ENCODE measurements around the gene PRCP.
"Not testable (repeated sequence)": the region's sequence is repeated elsewhere in the genome, so short reads cannot be mapped to it uniquely, and the experiment has no call there.

PRCP gene

DNA sequence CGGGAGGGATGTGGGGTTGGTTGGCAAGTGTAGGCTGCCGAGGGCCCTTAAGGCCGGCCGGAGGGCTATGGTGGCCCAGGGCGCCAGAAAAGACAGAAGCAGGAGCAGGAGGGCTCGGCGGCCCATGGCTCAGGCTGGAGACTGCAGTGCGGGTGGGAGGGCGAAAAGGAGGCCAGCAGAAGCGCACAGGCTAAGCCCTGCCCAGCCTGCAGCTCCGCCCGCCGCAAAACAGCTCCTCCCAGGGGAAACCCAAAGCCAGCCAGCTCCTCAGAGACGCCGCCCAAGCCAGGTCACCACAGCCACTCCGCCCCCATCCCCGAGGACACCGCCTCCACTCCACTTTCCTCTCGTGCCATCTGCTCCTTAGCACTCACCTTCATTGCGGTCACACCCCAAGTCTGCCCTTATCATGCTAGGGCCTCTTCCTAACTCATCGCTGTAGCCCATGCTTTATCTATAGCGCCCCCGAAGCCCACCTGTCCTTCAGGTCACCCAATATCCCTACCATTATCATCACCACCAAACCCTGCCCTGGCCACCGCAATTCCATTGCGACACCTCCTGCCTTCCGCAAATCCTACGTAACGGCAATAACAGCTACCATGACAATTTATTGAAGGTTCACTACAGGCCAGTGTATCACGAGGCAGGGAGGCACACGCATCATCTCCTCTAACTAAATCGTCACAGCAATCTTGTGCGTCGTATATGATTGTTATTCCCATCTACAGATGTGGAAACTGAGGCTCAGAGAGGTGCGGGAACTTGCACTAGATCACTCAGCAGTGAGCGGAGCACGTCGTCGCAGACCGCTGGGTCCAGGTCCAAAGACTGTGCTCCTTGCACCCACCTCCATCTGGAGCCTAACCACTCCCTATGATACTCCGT, at the start of gene PRCP:
PRCP (minus strand) TSS at position 154 of the 888 bp plus-strand sequence; CDS start at position 126, 28 bp downstream.
- DNase-seq, result peak; percentile 88 to 96

DNA sequence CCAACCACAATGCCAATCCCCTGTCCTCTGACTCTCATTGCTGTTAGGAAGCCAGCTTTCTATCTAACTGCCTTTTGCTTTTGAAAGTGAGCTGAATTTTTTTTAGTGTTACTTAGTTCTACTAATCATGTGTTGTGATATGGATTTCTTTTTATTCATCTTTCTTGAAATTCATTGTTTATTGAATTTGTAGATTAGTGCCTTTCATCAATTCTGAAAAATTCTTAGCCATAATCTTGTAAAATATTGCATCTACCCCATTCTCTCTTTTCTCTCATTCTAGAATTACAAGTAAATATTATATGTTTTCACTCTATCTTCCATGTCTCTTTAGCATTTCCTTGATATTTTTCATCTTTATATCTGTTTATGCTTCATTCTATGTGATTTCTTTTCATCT, 49.1 kb upstream of the PRCP start:
- DNase-seq, result no peak

DNA sequence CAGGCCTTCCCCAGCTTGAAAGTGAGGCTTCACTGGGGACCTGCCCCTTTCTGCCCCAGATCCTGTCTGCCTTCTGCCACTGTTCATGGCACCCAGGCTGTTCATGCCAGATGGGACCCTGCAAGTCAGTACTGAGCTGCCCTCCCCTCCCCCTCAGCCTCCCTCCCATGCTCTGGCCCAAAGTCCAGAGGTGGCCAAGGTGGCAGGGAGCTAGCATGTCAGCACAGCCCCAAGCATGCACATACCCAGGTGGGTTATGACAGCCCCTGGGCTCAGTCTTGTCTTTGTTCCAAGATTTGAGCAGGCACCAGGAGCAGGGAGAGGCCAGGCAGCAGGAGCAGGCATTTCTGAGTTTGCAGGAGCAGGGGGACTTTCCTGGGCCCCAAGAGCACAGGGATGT, 45.5 kb upstream of the PRCP start:
- DNase-seq, result peak; percentile 10 to 61

DNA sequence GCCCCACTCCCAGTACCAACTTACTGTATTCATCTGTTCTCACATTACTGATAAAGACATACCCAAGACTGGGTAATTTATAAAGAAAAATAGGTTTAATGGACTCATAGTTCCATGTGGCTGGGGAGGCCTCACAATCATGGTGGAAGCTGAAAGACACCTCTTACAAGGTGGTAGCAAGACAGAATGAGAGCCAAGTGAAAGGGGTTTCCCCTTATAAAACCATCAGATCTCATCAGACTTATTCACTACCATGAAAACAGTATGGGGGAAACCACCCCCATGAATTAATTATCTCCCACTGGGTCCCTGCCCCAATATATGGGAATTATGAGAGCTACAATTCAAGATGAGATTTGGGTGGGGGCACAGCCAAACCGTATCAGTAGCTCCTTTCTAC, 44.8 kb upstream of the PRCP start:
- not testable (repeated sequence) for DNase-seq

DNA sequence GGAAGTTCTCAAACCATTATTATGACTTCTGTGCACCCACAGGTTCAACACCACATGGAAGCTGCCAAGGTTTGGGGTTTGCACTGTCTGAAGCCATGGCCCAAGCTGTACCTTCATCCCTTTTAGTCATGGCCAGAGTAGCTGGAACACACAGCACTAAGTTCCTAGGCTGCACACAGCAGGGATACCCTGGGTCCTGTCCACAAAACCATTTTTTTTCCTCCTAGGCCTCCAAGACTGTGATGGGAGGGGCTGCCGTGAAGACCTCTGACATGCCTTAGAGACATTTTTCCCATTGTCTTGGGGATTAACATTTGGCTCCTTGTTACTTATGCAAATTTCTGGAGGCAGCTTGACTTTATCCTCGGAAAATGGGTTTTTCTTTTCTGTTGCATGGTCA, 44.0 kb upstream of the PRCP start:
- no peak for DNase-seq

DNA sequence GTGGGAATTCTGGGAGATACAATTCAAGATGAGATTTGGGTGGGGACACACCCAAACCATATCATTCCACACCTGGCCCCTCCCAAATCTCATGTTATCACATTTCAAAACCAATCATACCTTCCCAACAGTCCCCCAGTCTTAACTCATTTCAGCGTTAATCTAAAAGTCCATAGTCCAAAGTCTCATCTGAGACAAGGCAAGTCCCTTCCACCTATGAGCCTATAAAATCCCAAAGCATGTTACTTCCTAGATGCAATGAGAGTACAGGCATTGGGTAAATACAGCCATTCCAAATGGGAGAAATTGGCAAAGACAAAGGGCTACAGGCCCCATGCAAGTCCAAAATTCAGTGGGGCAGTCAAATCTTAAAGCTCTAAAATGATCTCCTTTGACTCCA, 43.2 kb upstream of the PRCP start:
- not testable (repeated sequence) for DNase-seq

DNA sequence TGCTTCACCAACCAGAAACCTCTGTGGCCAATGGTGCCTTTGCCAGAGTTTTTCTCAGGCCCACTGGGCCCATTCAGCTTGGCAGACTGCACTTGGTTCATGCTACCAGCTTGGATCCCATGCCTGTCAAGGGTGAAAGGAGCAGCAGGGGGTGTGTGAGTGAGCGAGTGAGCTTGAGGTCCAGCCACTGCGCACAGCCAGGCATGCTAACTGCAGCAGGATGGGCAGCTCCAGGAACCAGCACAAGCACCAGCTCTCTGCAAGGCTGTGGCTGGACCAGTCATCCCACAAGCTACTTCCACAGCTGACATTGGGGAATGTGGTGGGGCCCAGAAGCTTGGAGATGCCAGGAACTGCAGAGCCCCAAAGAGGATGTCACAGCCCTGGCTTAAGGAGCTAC, 42.1 kb upstream of the PRCP start:
- no peak for DNase-seq

DNA sequence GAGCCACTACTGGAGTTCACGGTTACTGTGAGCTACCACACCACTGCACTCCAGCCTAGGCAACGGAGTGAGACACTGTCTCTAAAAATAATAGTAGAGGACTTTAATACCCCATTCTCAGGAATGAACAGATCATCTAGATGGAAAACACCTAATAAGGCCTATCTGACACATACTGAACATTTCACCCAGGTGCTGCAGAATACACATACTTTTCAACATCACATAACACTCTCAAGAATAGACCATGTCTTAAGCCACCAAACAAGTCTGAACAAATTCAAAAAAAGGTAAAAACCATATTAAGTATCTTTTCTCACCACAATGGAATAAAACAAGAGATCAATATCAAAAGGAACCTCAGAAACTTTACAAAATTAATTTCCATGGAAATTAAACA, 39.2 kb upstream of the PRCP start:
- DNase-seq, result no peak

DNA sequence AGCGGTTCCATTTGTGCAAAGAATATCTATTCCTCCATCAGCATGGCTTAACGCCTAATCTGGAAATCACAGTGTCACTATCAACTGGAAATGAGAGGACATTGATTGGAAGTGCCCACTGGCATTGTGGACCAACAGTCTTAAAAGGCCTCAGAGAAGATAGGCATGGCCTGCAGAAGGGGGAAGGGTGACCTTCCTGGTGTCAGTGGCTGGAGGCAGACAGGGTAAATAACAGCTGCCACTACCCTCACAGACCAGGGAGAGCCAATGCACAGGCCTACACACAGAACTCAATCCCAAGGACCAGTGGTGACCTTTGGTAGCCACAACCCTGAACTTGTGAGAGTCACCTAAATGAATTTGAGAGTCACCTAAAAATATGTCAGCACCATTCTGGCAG, 37.3 kb upstream of the PRCP start:
- DNase-seq, result no peak

DNA sequence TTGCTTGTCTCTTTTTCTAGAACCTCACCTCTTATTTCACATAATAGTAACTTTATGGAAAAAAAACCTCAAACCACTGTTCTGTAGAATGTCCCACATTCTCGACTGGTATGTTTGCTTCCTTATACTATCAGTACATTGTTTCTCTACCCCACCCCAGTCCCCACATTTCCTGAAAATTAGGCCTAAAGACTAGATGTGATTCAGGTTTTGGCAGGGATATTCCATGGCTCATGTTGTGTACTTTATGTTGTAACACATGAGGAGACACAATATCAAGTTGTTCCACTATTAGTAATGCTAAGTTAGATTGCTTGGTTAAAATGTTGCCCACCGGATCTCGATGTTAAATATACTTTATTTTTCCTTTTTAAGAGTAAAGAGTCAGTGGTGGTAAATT, 36.0 kb upstream of the PRCP start:
- no peak for DNase-seq

DNA sequence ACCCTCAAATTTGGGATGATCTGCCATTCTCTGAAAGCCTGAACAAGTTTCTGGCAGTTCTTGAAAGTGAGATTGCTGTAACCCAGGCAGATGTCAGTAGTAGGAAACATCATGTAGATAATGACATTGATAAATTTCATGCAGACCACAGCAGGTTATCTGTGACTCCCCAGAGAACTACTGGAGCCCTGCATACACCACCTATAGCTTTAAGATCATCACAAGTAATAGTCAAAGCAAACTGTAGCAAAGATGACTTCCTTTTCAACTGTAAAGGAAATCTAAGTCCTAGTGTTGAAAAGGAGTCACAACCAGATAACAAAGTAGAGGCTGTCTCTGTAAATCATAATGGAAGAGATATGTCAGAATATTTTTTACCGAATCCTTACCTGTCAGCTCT, 32.3 kb upstream of the PRCP start:
- no peak for DNase-seq

DNA sequence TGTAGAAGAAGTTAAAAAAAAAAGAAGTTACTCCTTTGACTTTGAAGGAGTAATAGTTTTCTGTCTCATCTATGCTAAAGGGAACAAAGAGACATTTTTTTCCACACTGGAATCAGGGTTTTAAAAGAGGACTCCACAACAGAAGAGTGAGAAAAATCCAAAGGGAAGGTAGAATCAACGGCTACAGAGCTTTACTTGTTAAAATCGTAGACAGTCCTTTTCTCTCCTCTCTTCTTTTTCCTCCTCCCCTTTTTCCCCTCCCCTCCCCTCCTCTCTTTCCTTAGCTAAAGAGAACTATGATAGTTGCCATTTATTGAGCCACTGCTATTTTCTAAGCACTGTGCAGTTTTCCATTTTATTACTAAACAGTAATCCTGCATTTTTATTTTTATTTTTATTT, 30.5 kb upstream of the PRCP start:
- DNase-seq, result no peak

DNA sequence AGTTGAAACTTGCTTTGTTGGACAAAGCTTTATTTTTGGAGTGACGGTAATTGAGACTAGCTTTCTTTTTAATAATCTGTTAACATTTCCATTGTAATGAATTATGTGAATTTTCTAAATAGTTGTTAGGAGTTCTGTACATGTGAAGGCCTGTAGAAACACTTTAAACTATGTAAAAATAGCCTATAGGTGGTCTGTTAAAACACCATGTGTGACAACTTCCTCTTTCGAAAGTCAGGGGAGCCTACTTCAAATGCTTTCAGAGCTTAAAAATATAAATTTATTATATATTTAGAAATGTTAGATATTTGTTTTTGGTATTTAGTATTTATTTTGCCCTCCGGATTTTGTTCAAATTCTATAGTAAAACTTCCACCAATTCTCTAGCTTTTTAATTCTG, 30.0 kb upstream of the PRCP start:
- DNase-seq, result no peak

DNA sequence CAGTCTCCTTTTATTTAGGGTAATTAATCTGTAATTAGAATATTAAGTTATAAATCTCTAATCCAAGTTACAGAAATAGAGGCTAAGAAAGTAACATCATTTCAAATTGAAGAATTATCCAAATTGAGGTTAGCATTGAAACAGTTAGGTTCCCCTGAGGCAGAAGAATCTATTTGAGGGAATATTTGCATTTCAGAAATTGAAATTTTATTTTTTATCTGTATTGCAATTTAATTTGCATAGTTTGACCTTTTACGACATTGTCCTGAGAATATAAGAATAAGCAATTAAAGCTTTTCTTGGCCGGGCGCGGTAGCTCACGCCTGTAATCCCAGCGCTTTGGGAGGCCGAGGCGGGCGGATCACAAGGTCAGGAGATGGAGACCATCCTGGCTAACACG, 28.9 kb upstream of the PRCP start:
- DNase-seq, result no peak

DNA sequence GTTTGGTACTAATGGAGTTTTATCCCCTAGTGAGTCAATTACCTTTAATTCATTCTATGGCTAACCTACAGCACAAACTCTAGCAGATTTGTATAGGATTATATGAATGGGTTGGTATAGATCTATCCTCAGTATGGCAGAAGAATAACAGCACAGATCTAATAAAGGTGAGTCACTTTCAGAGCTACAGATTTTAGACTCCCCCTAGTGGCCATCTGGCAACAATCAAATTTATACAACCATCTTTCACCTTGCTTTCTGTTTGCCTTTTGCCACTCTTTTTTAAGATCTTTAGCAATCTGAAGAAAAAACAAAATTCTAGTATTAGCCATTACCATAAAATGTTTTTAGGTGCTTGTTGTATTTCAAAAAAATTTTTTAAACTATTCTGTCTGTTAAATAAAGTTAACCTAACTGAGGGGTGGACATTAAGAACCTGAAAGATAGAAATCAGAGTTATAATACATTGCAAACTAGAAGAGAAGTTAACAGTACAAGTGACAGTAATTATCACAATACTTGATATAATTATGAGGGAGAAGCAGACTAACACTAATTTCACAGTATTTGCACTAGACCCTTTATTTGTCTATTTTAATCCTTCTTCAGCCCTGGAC, 27.1 kb upstream of the PRCP start:
- DNase-seq, result peak; percentile 28 to 67

DNA sequence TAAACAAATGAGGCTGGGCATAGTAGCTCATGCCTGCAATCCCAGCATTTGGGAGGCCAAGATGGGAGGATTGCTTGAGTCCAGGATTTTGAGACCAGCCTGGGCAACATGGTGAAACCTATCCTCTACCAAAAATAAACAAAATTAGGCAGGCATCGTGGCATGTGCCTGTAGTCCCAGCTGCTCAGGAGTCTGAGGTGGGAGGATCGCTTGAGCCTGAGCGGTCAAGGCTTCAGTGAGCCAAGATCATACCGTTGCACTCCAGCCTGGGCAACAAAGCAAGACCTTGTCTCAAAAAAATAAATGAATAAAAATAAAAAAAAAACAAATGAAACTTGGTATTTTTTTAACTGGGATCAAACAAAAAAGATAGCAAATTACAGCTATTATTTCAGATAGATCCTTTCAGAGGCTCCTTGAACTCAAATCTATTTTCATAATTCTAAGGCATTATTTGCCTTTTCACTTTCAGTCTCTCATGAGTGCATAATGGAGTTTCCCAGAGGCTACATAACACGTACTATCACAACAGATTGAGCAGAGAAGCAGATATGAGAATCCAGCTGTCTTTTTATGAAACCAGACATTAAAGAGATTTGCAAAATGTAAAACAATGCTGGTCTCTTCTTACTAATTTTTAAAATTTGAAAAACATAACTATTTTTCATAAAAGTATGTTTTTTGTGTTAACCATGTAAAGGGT, 24.4 kb upstream of the PRCP start:
- DNase-seq, result no peak

DNA sequence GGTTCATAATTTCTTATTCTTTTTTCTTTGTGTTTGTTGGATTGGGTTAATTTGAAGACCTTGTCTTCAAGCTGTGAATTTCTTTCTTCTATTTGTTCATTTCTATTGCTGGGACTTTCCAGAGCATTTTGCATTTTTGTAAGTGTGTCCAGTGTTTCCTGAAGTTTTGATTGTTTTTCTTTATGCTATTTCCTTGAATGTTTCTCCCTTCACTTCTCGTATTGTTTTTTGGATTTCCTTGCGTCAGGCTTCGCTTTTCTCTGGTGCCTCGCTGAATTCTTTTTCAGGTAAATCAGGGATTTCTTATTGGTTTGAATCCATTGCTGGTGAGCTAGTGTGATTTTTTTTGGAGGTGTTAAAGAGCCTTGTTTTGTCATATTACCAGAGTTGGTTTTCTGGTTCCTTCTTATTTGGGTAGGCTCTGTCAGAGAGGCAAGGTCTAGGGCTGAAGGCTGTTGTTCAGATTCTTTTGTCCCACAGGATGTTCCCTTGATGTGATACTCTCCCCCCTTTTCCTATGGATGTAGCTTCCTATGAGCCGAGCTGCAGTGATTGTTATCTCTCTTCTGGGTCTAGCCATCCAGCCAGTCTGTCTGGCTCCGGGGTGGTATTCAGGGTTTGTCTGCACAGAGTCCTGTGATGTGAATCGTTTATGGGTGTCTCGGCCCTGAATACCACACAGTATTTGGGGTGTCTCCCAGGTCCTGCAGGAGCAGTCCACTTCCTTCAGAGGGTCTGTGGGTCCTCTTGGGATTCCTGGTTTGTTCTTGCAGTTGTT, 22.4 kb upstream of the PRCP start:
- not testable (repeated sequence) for DNase-seq

DNA sequence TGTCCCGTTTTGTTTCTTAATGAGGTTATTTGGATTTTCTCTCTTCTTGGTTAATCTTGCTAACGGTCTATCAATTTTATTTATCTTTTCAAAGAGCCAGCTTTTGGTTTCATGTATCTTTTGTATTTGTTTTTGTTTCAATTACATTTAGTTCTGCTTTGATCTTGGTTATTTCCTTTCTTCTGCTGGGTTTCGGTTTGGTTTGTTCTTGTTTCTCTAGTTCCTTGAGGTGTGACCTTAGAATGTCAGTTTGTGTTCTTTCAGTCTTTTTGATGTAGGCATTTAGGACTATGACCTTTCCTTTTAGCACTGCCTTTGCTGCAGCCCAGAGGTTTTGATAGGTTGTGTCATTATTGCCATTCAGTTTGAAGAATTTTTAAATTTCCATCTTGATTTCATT, 20.0 kb upstream of the PRCP start:
- not testable (repeated sequence) for DNase-seq

DNA sequence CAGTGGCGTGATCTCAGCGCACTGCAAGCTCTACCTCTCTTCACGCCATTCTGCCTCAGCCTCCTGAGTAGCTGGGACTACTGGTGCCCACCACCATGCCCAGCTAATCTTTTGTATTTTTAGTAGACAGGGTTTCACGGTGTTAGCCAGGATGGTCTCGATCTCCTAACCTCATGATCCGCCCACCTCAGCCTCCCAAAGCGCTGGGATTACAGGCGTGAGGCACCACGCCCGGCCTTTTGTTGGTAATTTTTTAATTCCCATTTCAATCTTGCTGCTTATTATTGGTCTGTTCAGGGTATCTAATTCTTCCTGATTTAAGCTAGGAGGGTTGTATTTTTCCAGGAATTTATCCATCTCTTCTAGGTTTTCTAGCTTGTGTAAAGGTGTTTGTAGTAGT, 19.6 kb upstream of the PRCP start:
- not testable (repeated sequence) for DNase-seq

DNA sequence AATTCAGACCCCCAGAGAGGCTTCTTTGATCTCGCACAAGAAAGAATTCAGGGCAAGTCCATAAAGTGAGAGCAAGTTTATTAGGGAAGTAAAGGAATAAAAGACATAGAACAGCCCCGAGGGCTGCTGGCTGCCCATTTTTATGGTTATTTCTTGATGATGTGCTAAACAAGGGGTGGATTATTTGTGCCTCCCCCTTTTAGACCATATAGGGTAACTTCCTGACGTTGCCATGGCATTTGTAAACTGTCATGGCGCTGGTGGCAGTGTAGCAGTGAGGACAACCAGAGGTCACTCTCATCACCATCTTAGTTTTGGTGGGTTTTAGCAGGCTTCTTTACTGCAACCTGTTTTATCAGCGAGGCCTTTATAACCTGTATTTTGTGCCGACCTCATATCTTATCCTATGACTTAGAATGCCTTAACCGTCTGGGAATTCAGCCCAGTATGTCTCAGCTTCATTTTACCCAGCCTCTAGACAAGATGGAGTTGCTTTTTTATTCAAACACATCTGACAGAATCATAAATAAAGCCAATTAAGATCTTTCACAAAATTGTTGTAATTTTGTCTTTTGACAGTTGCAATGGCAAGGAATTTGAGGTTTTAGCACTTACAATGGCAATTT, 8.9 kb upstream of the PRCP start:
- no peak for DNase-seq

DNA sequence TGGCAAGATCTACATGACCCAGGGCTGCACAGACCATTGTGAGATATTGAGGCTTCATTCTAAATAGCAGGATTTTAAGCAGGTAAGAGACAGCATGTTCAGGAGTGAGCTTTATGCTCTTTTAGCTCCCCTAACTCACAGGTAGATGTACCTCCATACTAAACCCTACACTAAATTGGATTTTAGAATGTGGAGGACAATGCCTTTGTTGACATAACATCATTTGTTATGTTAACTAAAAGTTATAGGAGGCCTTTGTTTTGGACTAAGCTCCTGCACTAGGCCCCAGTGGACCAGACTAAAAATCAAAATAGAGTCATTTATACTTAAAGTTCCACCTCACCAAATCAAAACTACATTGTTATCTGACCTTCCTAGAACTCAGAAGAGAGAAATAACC, 8.1 kb upstream of the PRCP start:
- no peak for DNase-seq

DNA sequence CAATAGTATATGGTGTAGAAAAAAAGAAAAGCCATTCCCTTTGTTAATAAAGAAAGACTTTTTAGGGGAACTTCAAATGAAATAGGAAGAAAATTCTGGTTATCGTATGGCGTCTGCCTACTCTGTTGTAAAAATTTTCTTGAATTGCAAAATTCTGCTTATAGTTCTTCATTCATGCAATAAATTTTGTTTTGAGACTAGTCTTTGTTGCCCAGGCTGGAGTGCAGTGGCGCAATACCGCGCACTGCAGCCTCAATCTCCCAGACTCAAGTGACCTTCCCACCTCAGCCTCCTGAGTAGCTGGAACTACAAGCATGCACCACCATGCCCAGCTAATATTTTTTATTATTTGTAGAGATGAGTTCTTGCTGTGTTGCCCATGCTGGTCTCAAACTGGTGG, 7.1 kb upstream of the PRCP start:
- DNase-seq, result no peak

DNA sequence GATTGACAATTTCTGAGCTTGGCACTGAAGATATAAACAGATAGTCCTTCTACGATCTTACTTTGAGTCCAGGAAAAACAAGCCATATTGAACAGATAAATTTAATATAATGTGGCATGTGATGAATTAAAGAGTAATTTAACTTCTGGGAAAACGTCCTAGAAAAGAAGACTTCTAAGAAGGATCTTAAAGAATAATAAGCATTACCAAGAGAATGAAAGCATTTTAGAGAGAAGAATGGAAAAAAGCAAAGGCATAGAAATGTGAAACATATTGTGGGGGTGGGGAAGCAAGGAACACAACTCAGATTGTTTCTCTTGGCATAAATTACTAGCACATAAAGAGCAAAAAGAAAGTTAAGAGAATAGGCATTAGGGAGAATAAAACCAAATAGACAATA, 6.7 kb upstream of the PRCP start:
- DNase-seq, result no peak
